ENCODE measurements around the gene ARSJ.

- TF ChIP-seq POLR2A (IDR thresholded peaks at IDR 0.05; ENCODE audit: low read length) (no peak), GATA1 (IDR thresholded peaks at IDR 0.05; ENCODE audit: low read depth, low read length) (no peak)
Observed at GRCh38 chr4:113959539-113959937, 19.9 kb downstream of the ARSJ start.
